GM21360 (cell line): ENCODE data around the gene MGAT4B.

Experiments
- ATAC-seq: cut with Tn5 transposase; IDR thresholded peaks from one replicate; pipeline ENCODE4 v1.9.1; 2021; ENCODE audit warnings: mild to moderate bottlenecking, moderate library complexity; ENCODE audit not compliant: unreplicated experiment

Gene MGAT4B

GRCh38 chr5:179773686-179774040 lies 33.0 kb downstream of the MGAT4B start:
- ATAC-seq: no peak

GRCh38 chr5:179772351-179772750 lies 34.3 kb downstream of the MGAT4B start:
- no peak for ATAC-seq

GRCh38 chr5:179771311-179771895 lies 35.3 kb downstream of the MGAT4B start:
- ATAC-seq: no peak

- ATAC-seq: no peak
Measured at GRCh38 chr5:179769796-179770195, 36.9 kb downstream of the MGAT4B start.

- no peak for ATAC-seq
Measured at GRCh38 chr5:179769271-179769670, 37.4 kb downstream of the MGAT4B start.

- no peak for ATAC-seq
Measured at GRCh38 chr5:179768326-179769085, 38.2 kb downstream of the MGAT4B start.

GRCh38 chr5:179767496-179768100 lies 39.1 kb downstream of the MGAT4B start:
- ATAC-seq: no peak

- ATAC-seq: no peak
Measured at GRCh38 chr5:179766726-179767455, 39.8 kb downstream of the MGAT4B start.

- ATAC-seq: no peak
Measured at GRCh38 chr5:179766021-179766725, 40.5 kb downstream of the MGAT4B start.

GRCh38 chr5:179765400-179765799 lies 41.3 kb downstream of the MGAT4B start:
- no peak for ATAC-seq

- ATAC-seq: no peak
Measured at GRCh38 chr5:179764056-179764455, 42.6 kb downstream of the MGAT4B start.

- no peak for ATAC-seq
Measured at GRCh38 chr5:179763215-179763945, 43.3 kb downstream of the MGAT4B start.

GRCh38 chr5:179762781-179763176 lies 43.9 kb downstream of the MGAT4B start:
- no peak for ATAC-seq

- ATAC-seq: no peak
Measured at GRCh38 chr5:179762079-179762780, 44.4 kb downstream of the MGAT4B start.

- peak; percentile 50 for ATAC-seq
Measured at GRCh38 chr5:179759581-179760551, 46.8 kb downstream of the MGAT4B start.

GRCh38 chr5:179758955-179759354 lies 47.7 kb downstream of the MGAT4B start:
- ATAC-seq: no peak

GRCh38 chr5:179755022-179755421 lies 51.6 kb downstream of the MGAT4B start:
- ATAC-seq: no peak

GRCh38 chr5:179753971-179754370 lies 52.7 kb downstream of the MGAT4B start:
- ATAC-seq: no peak
